GM18861 (cell line): ENCODE results near the gene SLC35E2B.

ENCODE experiments used
- ATAC-seq: cut with Tn5 transposase; IDR thresholded peaks from one replicate; pipeline ENCODE4 v1.9.1; 2021; ENCODE audit not compliant: unreplicated experiment

SLC35E2B gene

DNA sequence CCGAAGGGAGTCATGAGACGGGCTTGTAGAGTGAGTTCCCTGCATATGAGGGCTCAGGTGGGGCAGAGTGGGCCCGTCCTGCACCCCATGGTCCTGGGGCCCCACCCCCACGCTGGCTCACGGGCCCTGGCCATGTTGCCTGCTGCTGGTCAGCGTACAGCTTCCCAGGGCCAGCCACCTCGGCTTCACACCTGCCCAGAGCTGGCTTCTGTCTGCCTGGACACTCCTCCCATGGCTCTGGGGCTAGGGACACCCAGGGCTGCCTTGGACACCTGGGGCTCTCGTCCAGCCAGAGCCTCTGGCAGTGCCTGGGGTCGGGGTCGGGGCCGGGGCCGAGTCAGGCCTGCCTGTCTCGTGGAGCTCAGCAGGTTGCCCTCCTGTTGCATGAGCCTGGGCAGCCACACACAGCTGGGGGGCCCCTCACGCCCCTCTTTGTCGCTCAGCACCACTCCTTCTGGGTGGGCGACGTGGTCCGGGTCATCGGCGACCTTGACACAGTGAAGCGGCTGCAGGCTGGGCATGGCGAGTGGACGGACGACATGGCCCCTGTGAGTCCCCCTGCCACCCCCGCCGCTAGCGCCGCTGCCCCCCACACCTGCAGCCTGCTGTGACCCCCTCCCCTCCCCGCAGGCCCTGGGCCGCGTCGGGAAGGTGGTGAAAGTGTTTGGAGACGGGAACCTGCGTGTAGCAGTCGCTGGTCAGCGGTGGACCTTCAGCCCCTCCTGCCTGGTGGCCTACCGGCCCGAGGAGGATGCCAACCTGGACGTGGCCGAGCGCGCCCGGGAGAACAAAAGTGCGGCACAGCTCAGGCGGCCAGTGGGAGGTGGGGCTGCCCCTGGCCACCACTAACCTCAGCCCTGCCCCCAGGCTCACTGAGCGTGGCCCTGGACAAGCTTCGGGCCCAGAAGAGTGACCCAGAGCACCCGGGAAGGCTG, 66.1 kb downstream of the SLC35E2B start:
- no peak for ATAC-seq

DNA sequence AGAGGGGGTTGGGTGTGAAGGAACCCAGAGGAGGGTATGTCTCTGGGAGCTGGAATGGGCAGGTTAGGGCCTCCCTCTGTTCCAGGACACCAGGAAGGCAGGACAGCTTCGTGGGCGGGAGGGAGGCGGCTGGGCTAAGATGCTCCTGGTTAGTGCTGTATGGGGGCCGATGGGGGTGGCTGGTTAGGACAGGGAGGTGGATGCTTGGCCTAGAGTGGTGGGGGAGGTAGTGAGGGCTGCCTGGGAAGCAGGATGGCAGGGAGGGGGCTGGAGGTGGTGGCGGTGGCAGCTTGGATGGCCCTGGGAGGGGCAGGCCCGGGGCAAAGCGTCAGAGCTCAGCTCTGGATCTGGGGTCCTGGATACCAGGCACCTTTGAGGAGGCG, 66.8 kb downstream of the SLC35E2B start:
- ATAC-seq, result no peak

DNA sequence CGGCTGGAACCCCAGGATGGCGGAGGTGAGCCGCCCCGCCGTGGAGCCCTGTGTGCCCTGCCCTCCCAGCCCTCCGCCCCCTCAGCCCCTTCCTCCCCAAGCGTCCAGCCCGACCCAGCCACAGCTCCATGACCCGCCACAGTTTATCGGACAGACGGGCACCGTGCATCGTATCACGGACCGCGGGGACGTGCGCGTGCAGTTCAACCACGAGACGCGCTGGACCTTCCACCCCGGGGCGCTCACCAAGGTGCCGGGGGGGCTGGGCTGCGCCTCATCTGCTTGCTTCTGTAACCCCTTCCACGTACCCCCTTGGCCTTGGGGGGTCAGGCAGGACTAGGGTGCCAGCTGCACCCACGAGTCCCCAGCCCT, 67.2 kb downstream of the SLC35E2B start:
- ATAC-seq, result no peak

DNA sequence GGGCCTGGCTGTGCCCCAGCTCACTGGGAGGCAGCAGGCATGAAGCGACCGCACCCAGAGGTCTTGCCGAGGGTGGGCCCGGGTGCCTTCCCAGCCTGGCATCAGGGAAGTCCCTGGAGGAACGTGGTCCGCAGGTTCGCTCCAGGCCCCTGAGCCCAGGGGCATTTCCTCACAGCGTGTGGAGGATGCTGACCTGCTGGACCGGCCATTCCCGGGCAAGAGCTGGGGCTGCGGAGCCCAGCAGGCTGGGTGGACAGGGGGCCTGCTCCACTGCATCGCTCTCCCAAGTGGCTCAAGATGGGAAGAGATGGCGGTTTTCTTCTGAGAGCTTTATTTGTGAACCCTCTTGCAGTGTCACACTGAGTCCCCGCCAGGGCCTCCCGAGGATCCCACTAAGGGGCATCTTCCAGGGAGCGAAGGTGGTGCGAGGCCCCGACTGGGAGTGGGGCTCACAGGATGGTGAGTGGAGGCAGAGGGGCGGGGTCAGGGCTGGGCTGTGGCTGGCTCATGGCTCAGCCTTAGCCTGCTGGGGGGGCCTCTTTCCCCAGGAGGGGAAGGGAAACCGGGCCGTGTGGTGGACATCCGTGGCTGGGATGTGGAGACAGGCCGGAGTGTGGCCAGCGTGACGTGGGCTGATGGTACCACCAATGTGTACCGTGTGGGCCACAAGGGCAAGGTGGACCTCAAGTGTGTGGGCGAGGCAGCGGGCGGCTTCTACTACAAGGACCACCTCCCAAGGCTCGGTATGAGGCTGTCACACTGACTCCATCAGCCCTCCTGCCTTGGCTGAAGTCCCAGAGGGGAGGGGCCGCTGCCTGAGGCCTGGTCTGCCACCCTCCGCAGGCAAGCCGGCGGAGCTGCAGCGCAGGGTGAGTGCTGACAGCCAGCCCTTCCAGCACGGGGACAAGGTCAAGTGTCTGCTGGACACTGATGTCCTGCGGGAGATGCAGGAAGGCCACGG, 67.9 kb downstream of the SLC35E2B start:
- no peak for ATAC-seq

DNA sequence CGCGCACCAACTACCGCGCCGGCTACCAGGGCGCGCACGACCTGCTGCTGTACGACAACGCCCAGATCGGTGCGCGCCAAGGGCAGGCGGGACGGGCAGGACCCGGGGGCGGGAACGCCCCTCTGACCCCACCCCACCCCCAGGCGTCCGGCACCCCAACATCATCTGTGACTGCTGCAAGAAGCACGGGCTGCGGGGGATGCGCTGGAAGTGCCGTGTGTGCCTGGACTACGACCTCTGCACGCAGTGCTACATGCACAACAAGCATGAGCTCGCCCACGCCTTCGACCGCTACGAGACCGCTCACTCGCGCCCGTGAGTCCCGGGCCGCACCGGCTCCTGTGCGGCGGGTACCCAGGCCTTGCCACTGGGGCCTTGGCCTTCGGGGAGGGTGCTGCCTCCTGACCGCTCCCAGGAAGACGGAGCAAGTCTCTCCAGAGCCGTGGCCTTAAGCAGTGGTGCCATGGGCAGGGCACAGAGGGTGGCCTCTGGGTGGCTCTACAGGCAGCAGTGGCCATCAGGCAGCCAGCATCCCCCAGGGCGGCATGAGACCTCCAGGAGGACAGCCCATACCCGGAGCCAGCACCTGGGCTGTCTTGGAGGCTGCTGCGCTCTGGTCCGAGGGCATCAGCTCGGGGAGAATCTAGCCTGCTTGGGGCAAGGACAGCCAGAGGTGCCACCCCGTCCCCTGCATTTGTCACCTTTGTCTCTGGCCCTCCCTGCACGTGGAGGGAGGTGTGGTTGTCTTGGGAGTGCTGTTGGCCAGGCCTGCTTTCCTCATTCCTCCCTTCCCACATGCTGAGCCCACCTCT, 68.8 kb downstream of the SLC35E2B start:
- no peak for ATAC-seq

DNA sequence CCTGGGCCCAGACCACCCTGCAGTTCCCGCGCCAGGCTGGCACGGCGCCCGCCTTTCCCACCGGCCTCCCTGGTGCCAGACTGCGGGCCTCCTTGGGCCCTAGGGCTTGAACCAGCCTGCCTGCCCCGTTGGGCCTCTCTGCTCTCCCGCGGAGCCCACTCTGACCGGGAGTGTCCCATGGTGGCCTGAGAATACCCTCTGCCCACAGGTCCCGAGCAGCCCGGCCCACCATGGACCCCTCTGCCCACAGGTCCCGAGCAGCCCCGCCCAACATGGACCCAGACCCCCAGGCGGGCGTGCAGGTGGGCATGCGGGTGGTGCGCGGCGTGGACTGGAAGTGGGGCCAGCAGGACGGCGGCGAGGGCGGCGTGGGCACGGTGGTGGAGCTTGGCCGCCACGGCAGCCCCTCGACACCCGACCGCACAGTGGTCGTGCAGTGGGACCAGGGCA, 69.4 kb downstream of the SLC35E2B start:
- no peak for ATAC-seq

DNA sequence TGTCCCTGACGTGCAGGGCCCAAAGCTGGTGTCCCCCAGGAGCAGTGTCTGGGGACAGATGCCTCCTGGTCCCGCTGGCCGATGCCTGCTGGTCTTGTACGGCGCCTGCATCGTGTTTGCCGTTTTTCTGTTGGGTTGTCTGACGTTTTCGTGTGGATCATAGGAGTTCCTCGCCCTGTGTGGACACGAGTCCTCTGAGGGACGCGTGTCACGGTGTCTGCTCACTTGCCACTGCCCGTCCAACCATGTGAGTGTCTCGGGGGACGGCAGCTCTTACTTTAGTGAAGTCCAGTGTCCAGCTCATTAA, 69.9 kb downstream of the SLC35E2B start:
- ATAC-seq, result no peak

DNA sequence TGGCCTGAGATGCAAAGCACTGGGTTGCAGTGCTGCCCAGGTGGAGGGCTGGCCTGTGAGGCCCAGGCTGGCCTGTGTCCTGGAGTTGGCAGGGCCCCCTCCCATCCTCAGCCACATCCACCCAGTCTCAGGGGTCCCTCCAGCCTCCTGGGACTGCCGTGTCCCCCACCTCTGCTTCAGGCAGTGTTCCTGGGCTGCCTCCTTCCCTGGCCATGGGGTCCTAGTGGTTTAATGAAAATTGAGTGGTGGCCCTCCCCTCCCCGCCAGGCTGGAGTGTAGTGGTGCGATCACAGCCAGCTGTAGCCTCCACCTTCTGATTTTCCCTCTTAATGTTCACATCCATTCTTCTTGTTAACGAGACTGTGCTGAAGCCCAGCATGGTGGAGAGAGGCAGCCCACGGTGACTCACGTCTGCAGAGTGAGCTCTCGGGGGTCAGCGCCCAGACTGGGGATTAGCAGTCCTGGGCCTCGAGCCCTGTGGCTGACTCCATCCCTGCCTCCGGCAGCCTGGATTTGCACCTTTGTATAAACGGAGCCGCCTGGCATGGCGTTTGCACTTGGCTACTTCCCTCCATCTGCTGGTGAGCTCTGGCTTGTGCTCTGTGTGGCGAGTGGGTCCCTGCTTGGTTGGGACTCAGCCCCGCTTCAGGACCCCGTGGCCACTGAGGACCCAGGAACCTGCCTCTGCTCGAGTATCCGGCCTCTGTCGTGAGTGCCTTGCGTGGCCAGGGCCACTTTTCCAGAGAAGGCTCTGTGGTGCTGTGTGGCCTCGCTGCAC, 70.4 kb downstream of the SLC35E2B start:
- ATAC-seq, result no peak

DNA sequence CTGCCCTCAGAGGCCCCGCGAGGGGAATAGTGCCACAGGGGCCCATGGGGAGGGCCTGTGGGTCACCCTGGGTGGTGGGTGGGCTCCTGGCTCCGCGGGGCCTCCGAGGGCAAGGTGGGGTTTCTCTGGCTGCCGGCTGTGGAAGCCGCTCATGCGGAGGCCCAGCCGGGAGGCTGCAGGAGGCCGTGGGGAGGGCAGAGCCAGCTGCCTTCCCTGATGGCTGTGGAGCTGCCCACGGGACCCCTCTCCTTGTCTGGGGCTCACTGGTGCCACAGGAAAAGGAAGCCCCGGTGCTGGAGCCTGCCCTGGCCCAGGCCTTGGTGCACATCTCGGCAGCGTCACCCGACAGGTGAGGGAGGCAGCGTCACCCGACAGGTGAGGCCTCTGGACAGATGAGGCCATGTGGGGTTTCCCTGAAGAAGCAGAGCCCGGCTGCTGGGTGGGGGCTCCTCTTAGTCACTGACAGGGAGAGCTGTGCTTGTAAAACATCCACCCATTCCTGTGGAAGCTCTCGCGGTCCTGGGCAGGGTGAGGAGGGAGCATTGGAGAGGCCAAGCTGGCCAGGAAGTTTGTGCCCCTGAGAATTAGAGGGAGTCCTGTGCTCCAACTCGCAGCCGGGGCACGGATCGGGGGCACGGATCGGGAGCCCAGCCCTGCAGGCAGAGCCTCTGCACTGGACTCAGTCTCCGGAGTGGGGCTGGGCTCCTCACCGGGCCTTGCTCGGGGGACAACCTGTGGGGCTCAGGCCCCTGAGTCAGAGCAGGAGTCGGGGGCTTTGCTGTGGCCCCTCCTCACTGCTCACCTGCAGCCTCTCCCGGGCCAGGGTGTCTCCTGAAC, 71.2 kb downstream of the SLC35E2B start:
- no peak for ATAC-seq

DNA sequence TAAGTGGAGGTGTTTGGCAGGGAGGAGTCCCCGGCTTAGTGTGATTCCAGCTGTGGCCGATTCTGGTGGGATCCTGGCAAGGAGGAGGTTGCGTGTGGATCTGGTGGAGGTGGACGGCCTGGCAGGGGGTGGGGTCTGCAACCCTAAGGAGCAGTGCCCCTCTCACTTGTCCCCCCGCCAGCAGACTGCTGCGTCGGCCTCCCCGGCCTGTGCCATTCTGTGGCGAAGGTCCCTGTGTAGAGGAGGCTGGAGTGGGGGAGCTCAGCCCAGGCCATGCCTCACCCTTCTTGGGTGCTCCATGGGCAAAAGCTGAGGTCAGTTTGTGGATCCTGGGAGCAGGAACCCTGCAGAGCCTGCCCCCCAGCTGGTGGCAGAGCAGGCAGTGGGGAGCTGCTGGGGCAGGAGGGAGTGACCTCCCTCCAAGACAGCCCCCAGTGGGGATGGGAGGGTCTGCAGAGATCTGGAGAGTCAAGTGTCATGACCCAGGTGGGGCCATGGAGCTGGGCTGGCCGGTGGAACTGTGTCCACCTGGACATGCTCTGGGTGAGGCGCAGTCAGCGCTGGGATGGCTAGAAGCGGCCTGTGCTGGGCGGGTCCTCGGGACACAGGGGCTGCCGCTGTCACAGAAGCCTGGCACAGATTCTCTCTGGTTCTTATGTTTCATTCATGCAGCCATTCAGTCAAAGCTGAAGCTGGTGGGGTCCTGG, 72.0 kb downstream of the SLC35E2B start:
- no peak for ATAC-seq

DNA sequence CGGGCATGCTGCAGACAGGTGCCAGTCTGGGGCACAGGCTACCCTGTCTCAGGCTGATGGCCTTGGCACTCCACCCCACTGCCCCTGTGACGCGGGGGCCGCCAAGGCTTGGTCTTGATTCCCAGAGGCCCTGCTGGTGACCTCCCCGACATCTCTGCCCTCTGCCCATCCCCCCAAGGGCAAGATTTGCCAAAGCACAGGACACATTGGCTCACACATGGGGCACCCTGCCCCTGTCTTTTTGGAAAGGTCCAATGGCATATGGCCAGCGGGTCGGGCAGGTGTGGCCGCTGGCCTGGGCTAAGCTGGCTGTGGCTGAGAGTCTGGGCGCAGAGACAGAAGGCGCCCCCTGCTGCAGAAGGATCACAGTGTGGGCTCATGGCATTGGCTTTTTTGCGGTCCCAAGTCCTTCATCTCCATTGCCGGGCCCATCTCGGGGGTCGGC, 72.7 kb downstream of the SLC35E2B start:
- ATAC-seq, result no peak

DNA sequence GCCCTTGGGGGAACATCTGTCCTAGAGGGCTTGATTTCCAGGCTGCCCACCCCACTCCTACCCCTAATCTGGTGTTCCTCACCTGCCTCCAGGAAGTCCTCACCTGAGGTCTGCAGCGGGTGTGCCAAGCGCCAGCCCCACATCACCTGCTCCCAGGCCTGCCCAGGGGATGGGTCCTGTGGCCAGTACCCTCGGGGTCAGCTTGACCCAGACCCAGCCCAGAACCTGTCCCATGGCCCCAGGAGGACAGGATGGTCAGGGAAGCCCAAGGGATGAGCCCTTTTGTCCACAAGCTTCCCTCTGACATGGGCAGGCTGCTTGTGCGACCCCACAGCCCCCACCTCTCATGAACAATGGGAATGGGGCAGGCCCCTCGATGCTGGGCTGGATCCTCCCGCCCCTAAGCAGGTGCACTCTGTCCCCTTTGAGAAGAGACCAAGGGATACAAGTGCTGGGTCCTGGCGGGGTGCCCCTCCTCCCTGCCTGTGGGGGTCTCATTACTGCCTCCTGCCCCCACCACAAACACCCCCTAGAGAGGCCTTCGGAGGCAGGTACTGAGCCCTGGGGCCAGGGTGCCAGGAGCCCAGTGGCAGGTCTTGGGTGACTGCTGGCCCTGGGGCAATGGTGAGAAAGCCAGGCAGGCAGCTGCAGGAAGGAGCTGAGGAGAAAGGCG, 74.1 kb downstream of the SLC35E2B start:
- ATAC-seq, result no peak

DNA sequence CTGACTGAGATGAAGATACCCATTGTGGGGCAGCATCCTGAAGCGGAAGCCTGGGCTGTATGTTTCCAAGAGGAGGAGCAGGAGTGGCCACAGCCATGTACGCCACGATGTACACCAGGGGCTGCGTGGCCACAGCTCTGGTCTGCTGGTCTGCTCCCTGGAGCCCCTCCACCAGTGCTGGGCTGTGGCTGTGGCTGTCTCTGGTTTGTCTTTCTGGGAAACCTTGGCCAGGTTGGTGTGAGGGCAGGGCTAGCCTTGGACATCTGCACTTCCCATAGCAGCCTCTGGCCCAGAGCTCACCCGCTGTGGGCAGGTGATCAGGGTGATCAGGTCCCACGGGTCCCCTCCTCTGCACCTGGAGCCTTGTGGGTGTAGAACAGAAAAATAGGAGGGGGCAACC, 74.7 kb downstream of the SLC35E2B start:
- ATAC-seq, result no peak

DNA sequence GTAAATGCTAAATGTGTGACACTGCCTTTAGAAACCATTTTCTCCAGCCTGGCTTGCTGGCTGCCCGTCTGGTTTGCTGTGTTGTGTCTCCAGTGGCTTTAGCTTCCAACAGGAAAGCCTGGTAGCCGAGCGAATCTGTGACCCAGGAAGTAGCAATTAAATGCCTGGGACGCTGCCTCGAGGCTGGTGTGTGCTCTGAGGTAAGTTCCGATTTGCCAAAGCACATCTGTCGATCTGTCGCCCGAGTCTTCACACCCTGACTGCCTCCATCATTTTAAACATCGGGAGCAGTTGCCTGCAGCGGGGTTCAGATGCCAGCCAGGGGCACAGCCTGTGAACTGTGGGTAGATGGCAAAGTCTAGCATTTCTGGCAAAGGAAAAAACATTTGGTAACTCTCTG, 75.1 kb downstream of the SLC35E2B start:
- no peak for ATAC-seq

DNA sequence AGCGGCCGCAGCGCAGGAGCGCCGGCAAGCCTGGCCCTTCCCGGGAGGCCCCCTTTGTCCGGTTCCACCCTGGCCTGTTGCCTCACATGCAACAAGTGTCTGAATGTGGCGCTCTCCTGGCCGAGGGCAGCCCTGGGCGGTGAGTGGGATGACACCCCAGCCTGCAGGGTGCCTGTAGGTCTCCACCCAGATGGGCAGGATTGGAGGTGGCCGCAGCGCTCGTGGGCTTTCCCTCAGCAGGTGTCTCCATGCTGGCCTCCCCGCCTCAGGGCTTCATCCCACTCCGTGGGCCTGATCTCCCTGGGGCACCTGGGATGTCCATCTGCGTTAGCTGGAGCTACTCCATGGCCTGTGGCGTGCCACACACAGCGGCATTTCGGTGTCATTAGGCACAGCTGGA, 75.8 kb downstream of the SLC35E2B start:
- no peak for ATAC-seq

DNA sequence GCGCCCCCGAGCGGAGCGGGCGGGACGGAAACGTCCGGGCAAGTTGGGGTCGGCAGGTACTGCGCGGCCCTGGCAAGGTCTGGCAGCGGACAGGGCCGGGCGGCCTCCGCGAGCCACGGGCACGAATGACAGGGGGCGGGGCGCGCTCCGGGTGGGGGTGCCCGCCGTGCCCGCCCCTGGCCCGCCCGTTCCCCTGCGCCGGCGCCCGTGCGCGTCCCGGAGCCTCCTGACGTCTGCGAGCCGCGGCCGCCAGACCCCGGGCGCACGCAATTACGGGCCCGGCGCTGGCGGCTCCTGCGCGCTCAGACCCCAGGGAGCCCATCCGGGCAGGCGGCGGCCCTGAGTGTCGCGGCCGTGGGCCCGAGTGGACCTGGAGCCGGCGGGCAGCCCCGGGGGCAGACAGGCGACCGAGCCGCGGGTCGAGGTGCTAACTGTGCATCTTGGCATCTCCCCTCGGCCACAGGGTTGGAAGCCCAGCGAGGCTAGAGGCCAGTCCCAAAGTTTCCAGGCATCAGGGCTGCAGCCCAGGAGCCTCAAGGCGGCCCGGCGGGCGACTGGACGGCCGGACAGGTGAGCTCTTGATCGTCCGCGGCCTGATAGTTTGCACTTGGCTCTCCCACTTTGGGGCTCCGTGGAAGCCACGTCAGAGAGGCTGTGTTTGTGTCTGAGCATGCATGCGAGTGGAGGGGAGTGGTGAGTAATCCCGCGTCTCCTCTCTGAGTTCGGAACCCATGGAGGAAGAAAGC, 76.4 kb downstream of the SLC35E2B start:
- peak; percentile 11 for ATAC-seq

DNA sequence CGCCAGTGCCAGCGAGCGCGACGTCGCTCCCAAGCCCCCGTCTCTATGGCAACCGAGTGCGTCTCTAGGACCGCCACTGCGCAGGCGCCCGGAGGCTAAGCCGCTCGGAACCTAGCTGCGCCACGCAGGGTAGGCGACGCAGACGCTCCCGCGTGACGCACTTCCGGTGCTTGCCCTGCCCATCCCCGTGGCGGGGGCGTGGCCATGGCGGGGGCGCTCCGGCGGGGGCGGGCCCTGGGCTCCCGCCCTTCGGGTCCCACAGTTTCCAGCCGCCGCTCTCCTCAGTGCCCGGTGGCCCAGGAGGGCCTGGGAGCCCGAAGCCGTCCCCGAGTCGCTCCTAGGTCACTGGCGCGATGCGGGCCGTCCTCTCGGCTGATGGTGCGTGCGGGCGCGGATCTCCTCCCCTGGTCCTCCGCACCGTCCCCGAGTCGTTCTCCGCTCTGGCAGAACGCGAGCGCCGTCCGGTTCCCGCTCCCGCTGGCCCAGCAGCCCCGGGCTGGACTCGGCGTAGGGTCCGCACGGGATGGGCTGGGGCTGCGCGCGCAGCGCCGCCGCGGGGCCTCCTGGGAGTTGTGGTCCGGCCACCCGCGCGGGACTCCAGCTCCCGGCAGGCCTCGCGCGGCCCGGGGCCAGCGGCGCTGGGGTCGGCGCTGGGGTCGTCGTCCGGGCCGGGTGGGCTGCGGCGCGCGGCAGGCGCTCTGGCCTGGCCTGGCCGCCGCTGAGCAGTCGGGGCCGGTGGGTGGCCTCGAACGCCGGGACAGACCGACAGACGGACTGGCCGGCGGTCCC, 77.1 kb downstream of the SLC35E2B start, which contains the start of gene MIB2:
MIB2 (plus strand) TSS at position 245 of the 789 bp plus-strand sequence. CDS start 7,953 bp downstream, outside the sequence.
- ATAC-seq, result peak; percentile 77
